Lower leg skin (tissue), 3 donors: ENCODE results near the gene COTL1.

Experiments
- CTCF ChIP-seq, 3 donors: fragments of 450-650 bp; IDR thresholded peaks; one replicate each; pipeline ENCODE4 v1.5.1; 2016; ENCODE audit warnings: antibody characterized with exemption in 3 of 3, mild to moderate bottlenecking in 3 of 3, moderate library complexity in 2 of 3
- POLR2A ChIP-seq, 2 donors: fragments of 450-650 bp; IDR thresholded peaks; one replicate each; pipeline ENCODE4 v1.6.1; 2016 to 2017; ENCODE audit warnings: antibody characterized with exemption in 2 of 2, mild to moderate bottlenecking in 1 of 2, moderate library complexity in 1 of 2

- TF ChIP-seq POLR2A (IDR thresholded peaks at IDR 0.05), result no peak
- TF ChIP-seq CTCF (IDR thresholded peaks at IDR 0.05), result no peak
Measured at GRCh38 chr16:84555418-84556196, 62.3 kb downstream of the COTL1 start.
